A549 (cell line): Measurements from ENCODE around the gene HIC1. TPM values are rescaled to one million over a fixed set of nuclear protein-coding genes. Genes with fewer than 3 reads are reported as not detected.

ENCODE experiments used
- ATAC-seq, 2 experiments: fragments of 200-7000 bp in 1 of 2; fragments of >200 bp in 1 of 2; cut with Nextera tagmentation in 1 of 2; cut with Tn5 transposase in 1 of 2; 3 replicates each; pipeline versions ENCODE4 v1.8.0 to v1.9.1; 2018 to 2020; ENCODE audit warnings: mild to moderate bottlenecking in 1 of 2, moderate library complexity in 1 of 2
- CTCF ChIA-PET: fragments of 300-600 bp; sonication (Branson Sonifier 250); formaldehyde crosslinking; extraction: SDS; loops from one replicate; lab custom pipeline; 2021; ENCODE audit warnings: antibody characterized with exemption, inconsistent platforms; lab: Yijun Ruan, JAX
- POLR2A ChIA-PET: fragments of 350-600 bp; formaldehyde crosslinking; extraction: SDS; loops from one replicate; lab custom pipeline; 2021; ENCODE audit warnings: antibody characterized with exemption, inconsistent platforms; lab: Yijun Ruan, JAX
- DNase-seq, 2 experiments: peaks; one replicate each; pipeline versions ENCODE4 v3.0.0 to v3.0.0-alpha.2; 2011 to 2016; ENCODE audit warnings: low read depth in 1 of 2, low spot score in 1 of 2
- FAIRE-seq: peaks from 2 replicates; lab custom pipeline; 2011; peaks lifted over from hg19 to GRCh38; lab: Jason Lieb, UNC
- H3K27ac ChIP-seq, 2 experiments: fragments of >200 bp; sonication (Bioruptor Twin); formaldehyde crosslinking; 3 replicates each; pipeline ENCODE4 v1.5.1; 2016 to 2017
- H3K4me1 ChIP-seq: fragments of >200 bp; sonication (Bioruptor Twin); formaldehyde crosslinking; 3 replicates; pipeline ENCODE4 v1.6.1; 2016
- H3K4me2 ChIP-seq: fragments of >200 bp; sonication (Bioruptor Twin); formaldehyde crosslinking; 3 replicates; pipeline ENCODE4 v1.6.1; 2016
- H3K4me3 ChIP-seq: fragments of >200 bp; sonication (Bioruptor Twin); formaldehyde crosslinking; 3 replicates; pipeline ENCODE4 v1.5.1; 2016
- H3K9me3 ChIP-seq: fragments of >200 bp; sonication (Bioruptor Twin); formaldehyde crosslinking; 3 replicates; pipeline ENCODE4 v1.6.1; 2016
- CBX8 ChIP-seq: fragments of 200-600 bp; sonication (generic); IDR thresholded peaks from 2 replicates; pipeline ENCODE4 v1.6.1; 2016
- CEBPB ChIP-seq, 2 experiments: fragments of >200 bp in 1 of 2; sonication (Bioruptor Twin) in 1 of 2; formaldehyde crosslinking in 1 of 2; IDR thresholded peaks; 2 replicates each; pipeline ENCODE4 v1.6.1; 2012 to 2016
- CHD2 ChIP-seq: fragments of 150-350 bp; IDR thresholded peaks from 2 replicates; pipeline ENCODE4 v1.6.1; 2014; ENCODE audit warnings: low read length; ENCODE audit not compliant: partially characterized antibody
- EHF ChIP-seq: fragments of 250-450 bp; sonication (Bioruptor Pico); IDR thresholded peaks from 2 replicates; pipeline ENCODE4 v1.5.0; 2020; ENCODE audit warnings: mild to moderate bottlenecking
- FOSB ChIP-seq: fragments of 250-450 bp; sonication (Bioruptor Pico); IDR thresholded peaks from 2 replicates; pipeline ENCODE4 v1.5.0; 2020; ENCODE audit warnings: mild to moderate bottlenecking, moderate library complexity
- HOXB13 ChIP-seq: fragments of 250-450 bp; sonication (Bioruptor Pico); IDR thresholded peaks from 2 replicates; pipeline ENCODE4 v1.5.0; 2020; ENCODE audit warnings: low read depth, mild to moderate bottlenecking, moderate library complexity
- KDM5A ChIP-seq: fragments of 200-600 bp; sonication (generic); IDR thresholded peaks from 2 replicates; pipeline ENCODE4 v1.6.1; 2016; ENCODE audit warnings: antibody characterized with exemption, mild to moderate bottlenecking
- MAFK ChIP-seq: fragments of 450-650 bp; IDR thresholded peaks from 2 replicates; pipeline ENCODE4 v1.6.1; 2014; ENCODE audit not compliant: partially characterized antibody
- MAX ChIP-seq: IDR thresholded peaks from 2 replicates; pipeline ENCODE4 v1.6.1; 2012
- NFE2L2 ChIP-seq: fragments of 150-350 bp; conservative IDR thresholded peaks from 2 replicates; pipeline ENCODE4 v1.6.1; 2014; ENCODE audit warnings: low read length
- NPAS2 ChIP-seq: fragments of 250-450 bp; sonication (Bioruptor Pico); IDR thresholded peaks from 2 replicates; pipeline ENCODE4 v1.8.0; 2022; ENCODE audit warnings: mild to moderate bottlenecking, moderate library complexity, borderline replicate concordance
- POLR2AphosphoS2 ChIP-seq: conservative IDR thresholded peaks from 2 replicates; pipeline ENCODE4 v1.6.1; 2012; ENCODE audit warnings: low read length, improper control_type of control experiment, inconsistent platforms
- RCOR1 ChIP-seq: fragments of 150-350 bp; IDR thresholded peaks from 2 replicates; pipeline ENCODE4 v1.6.1; 2014; ENCODE audit warnings: antibody characterized with exemption, low read length, low read depth
- SREBF2 ChIP-seq: fragments of 450-650 bp; IDR thresholded peaks from 2 replicates; pipeline ENCODE4 v1.6.1; 2014; ENCODE audit warnings: mild to moderate bottlenecking, moderate library complexity
- ZC3H11A ChIP-seq: fragments of 450-650 bp; IDR thresholded peaks from 2 replicates; pipeline ENCODE4 v1.6.1; 2014; ENCODE audit warnings: antibody characterized with exemption, mild to moderate bottlenecking
- ZFP36 ChIP-seq: fragments of 450-650 bp; IDR thresholded peaks from 2 replicates; pipeline ENCODE4 v1.6.1; 2014; ENCODE audit warnings: borderline replicate concordance; ENCODE audit not compliant: partially characterized antibody
- WGBS: methylation state at CpG from one replicate; pipeline ENCODE4 v1.1.6; 2017; ENCODE audit errors: missing lambda C conversion rate; 5-methylcytosine and 5-hydroxymethylcytosine counted together
- polyA plus RNA-seq, 4 experiments: library from polyadenylated mRNA; depleted of rRNA in 3 of 4; stranded (reverse); fragments of >200 nt; fragmentation: RNase III in 1 of 4; extraction: RNeasy Plus Mini Kit Qiagen cat#74134 plus additional on column Dnase treatment in 1 of 4; gene quantifications; 2 replicates in 3 of 4; 3 replicates in 1 of 4; pipeline ENCODE4 v1.2.3, GENCODE V29; 2011 to 2017
- TF ChIP-seq, protein P1 (sequence below): fragments of 250-450 bp; sonication (Bioruptor Pico); IDR thresholded peaks from 2 replicates; pipeline ENCODE4 v1.5.0; 2020; ENCODE audit warnings: low read depth, mild to moderate bottlenecking, moderate library complexity
- TF ChIP-seq, protein P2 (sequence below): fragments of 200-600 bp; sonication (generic); IDR thresholded peaks from 2 replicates; pipeline ENCODE4 v1.6.1; 2016; ENCODE audit warnings: antibody characterized with exemption, mild to moderate bottlenecking, moderate library complexity

HIC1 gene
- polyA plus RNA-seq, 2 of the 4 experiments (the other 2 are of a cell fraction) = 0.13 to 1.3 TPM

DNA sequence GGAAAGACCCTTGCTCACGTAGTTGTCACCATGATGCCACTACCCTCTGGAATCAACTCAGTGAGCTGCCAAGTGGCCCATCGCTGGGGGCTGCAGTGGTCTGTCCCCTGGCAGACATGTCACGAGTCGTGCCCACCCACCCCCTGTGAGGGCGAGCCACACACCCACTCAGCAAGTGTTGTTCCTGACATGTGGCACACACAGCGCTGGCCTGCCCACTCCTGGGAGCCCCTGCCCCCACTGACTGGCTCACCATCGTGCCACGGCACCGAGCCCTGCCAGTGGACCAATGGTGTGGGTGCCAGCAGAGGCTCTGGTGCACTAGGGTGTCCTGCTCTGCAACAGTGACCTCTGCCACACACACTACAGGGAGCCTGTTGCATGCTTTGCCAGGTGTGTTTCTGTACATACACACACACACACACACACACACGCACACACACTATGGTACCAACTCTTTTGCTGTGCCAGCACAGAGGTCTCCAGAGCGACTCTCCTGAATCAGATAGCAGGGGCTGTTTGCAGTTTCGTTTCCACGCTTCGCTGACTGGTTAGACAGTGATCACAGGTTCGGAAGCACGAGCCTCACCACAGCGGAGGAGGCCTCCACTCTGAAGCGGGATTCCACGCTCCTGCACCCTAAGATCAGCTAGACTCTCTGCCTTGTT is 37.5 kb upstream of the HIC1 start:
- no peak for DNase-seq
- Histone ChIP-seq H3K4me1 (no peaks in the 10 kb centered on the region), H3K4me2 (no peak overlapping the region), H3K27ac (no peak overlapping the region), H3K9me3 (peaks cover 10% of the 10 kb centered on the region; the same call in 2 of the 3 replicates), H3K4me3 (no peak overlapping the region)
- ChIA-PET POLR2A (no interaction called here), CTCF (interaction anchor here (1.3 to 17.0 kb wide), 4 partner anchors 10 to 108 kb away, joined by 3 to 224 read pairs (median 29); partner anchors contain the start of genes DPH1, OVCA2 and RTN4RL1)
- 75% methylated on average over 16 of the region's 19 CpGs for WGBS
- ATAC-seq = peak in 1 of 2 experiments; percentile 13; a peak in 3 of 6 replicates
- TF ChIP-seq CHD2 = no peak
- TF ChIP-seq CEBPB (IDR thresholded peaks at IDR 0.05) = no peak
- no peak for TF ChIP-seq MAFK
- no peak for TF ChIP-seq MAX
- TF ChIP-seq NPAS2 (CRISPR knock-in tag) = no peak
- TF ChIP-seq ZC3H11A = no peak
- no peak for TF ChIP-seq SREBF2
- TF ChIP-seq POLR2AphosphoS2 = no peak
- TF ChIP-seq HOXB13 (CRISPR knock-in tag) = no peak
- no peak for TF ChIP-seq NFE2L2
- TF ChIP-seq, protein P1, sequence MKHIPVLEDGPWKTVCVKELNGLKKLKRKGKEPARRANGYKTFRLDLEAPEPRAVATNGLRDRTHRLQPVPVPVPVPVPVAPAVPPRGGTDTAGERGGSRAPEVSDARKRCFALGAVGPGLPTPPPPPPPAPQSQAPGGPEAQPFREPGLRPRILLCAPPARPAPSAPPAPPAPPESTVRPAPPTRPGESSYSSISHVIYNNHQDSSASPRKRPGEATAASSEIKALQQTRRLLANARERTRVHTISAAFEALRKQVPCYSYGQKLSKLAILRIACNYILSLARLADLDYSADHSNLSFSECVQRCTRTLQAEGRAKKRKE = no peak
- no peak for TF ChIP-seq RCOR1
- TF ChIP-seq CBX8 = no peak
- TF ChIP-seq EHF = no peak
- TF ChIP-seq, protein P2, sequence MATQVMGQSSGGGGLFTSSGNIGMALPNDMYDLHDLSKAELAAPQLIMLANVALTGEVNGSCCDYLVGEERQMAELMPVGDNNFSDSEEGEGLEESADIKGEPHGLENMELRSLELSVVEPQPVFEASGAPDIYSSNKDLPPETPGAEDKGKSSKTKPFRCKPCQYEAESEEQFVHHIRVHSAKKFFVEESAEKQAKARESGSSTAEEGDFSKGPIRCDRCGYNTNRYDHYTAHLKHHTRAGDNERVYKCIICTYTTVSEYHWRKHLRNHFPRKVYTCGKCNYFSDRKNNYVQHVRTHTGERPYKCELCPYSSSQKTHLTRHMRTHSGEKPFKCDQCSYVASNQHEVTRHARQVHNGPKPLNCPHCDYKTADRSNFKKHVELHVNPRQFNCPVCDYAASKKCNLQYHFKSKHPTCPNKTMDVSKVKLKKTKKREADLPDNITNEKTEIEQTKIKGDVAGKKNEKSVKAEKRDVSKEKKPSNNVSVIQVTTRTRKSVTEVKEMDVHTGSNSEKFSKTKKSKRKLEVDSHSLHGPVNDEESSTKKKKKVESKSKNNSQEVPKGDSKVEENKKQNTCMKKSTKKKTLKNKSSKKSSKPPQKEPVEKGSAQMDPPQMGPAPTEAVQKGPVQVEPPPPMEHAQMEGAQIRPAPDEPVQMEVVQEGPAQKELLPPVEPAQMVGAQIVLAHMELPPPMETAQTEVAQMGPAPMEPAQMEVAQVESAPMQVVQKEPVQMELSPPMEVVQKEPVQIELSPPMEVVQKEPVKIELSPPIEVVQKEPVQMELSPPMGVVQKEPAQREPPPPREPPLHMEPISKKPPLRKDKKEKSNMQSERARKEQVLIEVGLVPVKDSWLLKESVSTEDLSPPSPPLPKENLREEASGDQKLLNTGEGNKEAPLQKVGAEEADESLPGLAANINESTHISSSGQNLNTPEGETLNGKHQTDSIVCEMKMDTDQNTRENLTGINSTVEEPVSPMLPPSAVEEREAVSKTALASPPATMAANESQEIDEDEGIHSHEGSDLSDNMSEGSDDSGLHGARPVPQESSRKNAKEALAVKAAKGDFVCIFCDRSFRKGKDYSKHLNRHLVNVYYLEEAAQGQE = no peak
- no peak for FAIRE-seq

- CTCF ChIA-PET = interaction anchor here (0.6 to 17.0 kb wide), 11 partner anchors 9 to 445 kb away, joined by 3 to 224 read pairs (median 6); partner anchors contain the start of genes DPH1, HIC1, OVCA2 and RTN4RL1
- POLR2A ChIA-PET = no interaction called here
- TF ChIP-seq CHD2 = no peak
- TF ChIP-seq, protein P2 = no peak
- TF ChIP-seq ZC3H11A = no peak
- TF ChIP-seq KDM5A = no peak
- TF ChIP-seq, protein P1 = no peak
- no peak for TF ChIP-seq FOSB
- no peak for TF ChIP-seq ZFP36
- ATAC-seq (peak in 1 of 2 experiments; percentile 10; a peak in 2 of 6 replicates), DNase-seq (no peak), FAIRE-seq (no peak)
- Histone ChIP-seq H3K4me2 (no peak overlapping the region), H3K4me3 (no peak overlapping the region), H3K9me3 (no peaks in the 10 kb centered on the region), H3K27ac (no peak overlapping the region), H3K4me1 (peaks cover 3% of the 10 kb centered on the region)
- 58% methylated on average over 23 of the region's 24 CpGs for WGBS
Measured at GRCh38 chr17:2018716-2019510, 36.0 kb upstream of the HIC1 start.
